M059J (cell line): ENCODE results near the gene CYTL1. TPM values are rescaled to one million over a fixed set of nuclear protein-coding genes. Genes with fewer than 3 reads are reported as not detected.

Source experiments
- DNase-seq: peaks from one replicate; pipeline ENCODE4 v3.0.0-alpha.2; 2012; ENCODE audit warnings: low read depth
- total RNA-seq: library from RNA; depleted of rRNA; stranded (reverse); fragments of >200 nt; shearing (Covaris generic); gene quantifications from 2 replicates; pipeline ENCODE4 v1.2.3, GENCODE V29; 2014

The CYTL1 gene
- total RNA-seq, 1 experiment from 2014 or later: 180 TPM

DNA sequence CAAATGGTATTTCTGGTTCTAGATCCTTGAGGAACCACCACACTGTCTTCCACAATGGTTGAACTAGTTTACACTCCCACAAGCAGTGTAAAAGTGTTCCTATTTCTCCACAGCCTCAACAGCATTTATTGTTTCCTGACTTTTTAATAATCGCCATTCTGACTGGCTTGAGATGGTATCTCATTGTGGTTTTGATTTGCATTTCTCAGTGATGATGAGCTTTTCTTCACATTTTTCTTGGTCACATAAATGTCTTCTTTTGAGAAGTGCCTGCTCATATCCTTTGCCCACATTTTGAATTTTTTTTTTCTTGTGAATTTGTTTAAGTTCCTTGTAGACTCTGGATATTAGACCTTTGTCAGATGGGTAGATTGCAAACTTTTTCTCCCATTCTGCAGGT is 22.3 kb downstream of the CYTL1 start:
- DNase-seq: peak; percentile 75

DNA sequence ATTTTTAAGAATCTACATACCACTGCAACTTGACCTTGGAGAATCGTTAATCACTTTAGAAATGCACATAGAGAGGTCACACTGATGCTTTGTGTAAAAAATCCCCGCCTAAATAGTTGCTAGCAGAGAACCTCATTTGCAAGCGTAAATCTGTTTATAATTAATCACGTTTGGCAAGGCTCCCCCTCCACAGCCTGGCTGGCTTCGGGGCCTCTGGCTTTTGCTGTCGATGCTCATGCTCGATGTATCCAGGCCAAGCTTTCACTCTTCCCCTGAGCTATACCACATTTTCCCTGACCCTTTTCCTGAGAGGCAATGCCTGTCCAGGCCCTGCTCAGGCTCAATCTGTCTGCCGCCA is 23.4 kb downstream of the CYTL1 start:
- DNase-seq: no peak

DNA sequence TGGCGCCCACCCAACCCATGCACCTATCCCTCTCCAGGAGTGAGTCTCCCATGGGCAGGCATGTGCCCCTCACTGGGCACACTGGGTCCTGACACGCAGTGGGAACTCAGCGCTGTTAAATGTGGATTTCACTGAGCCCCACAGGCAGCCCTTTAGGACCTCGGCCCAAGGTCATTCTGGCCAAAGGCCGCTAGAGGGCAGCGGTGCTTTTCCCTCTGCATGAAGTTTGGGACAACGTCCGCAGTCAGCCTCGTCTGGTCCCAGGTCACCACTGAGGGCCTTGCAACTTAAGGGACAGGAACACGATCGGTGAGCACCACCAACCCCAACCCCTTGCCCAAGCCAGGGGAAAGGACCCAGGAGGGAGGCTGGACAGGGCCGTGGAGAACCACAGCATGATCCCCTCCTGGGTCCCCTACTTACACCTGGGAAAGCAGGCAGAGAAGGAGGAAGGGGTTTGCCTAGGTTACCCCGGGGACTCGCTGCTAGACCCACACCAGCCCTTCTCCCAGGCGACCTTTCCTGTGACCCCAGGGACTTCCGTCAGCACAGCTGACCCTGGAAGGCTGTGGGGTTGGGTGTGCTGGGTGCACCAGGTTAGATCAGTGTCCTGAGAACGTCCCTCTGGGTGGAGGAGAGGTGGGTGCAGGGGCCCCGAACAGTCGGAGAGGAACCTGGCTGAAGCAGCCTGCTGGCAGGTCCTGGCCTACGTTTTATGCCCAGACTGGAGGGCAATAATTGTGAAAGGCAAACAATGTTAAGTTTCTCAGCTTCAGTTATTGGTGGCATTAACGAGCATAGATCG is 24.0 kb downstream of the CYTL1 start:
- peak; percentile 76 for DNase-seq

DNA sequence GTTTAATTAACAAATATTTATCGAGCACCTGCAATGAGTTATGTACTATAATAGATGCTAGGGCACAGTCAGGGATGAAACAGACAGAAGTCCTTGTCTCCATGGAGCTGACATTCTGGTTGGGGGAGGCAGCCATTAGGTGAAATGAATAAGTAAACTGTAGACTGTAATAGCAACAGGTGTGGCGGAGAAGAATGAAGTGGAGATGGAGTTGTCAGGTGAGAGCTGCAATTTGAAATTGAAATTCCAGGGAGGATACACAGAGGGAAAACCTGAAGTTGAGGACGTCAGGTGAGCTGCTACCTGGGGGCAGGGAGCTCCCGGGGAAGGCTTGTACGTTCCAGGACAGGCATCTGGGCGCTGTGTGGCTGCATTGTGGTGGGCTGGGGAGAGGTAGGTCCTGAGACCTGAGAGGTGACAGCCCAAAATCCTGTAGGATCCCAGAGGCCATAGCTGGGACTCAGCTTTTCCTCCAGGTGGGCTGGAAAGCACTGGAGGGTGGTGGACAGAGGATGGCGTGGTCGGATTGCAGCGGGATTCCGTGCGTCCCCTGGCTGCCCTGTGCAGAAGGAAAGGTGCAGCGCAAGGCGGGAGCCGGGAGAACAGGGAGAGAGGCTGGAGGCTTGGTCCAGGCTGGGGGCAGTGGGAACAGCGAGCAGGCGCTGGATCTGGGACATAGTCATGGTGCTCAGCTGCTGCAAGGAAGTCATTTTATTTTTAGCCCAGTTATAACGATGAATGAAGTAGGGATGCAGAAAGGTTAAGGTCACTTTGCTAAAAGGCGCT is 24.8 kb downstream of the CYTL1 start:
- DNase-seq: no peak

DNA sequence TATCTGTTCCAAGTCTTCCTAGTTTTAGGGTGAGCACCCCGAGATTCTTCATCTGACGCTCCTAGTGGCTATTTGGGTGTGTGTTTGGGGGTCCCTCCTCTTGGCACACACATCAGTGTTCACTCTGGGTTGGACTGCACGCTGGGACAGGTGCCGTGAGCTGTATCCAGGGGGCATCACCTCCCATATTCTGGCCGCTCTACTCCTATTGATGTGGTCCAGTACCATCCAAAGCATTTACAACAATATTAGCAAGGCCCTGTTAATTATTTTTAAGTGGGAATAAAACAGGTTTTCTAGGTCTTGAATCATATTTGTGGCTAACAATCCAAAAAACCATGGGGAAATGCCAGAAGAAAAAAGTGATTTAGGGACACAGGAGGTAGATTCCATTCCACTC is 26.4 kb downstream of the CYTL1 start:
- DNase-seq: no peak

DNA sequence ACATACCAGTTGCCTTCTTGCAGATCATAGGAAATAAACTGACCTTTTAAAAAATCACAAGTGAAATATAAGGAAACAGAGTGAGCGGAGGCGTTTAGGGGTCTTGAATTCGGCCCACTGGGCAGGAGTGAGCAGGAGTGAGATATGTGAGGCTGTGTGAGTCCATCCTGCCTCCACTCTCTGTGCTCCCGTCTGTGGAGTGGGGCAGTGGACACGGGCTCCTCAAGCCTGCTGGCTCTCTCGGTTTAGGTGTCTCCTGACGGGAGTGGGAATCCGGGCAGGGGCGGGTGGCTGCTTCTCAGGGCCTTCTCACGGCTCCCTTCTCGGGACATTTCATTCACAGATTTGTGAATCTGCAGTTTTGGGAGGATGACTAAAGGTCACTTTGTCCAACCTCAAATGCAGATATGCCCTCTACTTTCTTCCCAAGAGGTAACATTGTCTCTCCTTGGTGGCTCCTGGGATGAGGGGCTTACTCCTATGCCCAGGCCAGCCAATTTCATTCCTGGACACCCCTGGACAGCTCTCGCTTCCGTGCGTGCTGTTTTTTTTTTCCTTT is 27.6 kb downstream of the CYTL1 start:
- no peak for DNase-seq

DNA sequence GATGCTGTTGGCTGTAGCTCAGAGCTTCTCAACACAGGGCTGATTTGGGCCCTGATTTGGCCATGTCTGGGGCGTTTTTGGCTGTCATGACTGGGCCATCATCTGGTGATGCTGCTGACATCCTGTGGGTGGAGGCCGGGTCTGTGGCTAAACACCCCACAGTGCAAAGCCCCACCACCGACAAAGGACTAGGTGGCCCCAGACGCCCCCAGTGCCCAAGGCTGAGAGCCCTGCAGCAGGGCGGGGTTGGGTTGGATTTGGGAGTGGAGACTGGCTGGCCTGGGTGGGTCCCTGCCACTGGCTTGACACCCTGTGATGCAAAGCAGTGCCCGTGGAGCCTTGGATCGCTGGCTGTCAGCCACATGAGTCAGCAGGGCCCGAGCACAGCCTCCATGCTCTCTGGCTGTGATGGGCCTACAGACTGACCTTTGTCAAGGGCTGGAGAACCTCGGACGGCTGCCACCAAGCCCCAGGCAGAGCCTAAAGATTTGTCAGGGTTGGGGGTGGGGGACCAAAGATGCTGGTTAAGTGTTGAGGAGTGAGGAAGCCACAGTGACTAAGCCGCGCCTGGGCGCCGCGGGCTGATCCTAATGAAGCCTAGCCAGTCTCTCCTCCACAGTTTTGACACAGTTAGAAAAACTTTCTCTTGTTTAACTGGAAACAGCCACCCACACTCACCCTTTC is 28.3 kb downstream of the CYTL1 start:
- DNase-seq: peak; percentile 99

DNA sequence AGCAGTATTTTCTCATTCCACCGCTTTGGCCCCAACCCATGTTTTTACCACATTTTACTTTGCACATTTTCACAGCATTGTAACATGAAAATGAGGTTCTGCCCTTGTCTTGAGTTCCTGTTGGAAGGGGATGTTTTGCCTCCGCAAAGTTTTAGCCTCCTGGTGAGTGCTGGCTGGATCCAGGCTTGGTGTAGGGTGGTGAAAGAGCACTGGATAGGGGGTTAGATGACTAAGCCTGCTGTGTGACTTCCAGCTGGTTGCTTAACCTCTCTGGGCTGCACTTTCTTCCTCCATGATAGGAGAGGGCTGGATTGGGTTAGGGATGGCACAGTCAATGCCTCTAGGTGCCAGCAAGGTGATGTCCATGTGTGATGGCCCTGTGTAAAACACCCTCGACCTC is 28.9 kb downstream of the CYTL1 start:
- no peak for DNase-seq

DNA sequence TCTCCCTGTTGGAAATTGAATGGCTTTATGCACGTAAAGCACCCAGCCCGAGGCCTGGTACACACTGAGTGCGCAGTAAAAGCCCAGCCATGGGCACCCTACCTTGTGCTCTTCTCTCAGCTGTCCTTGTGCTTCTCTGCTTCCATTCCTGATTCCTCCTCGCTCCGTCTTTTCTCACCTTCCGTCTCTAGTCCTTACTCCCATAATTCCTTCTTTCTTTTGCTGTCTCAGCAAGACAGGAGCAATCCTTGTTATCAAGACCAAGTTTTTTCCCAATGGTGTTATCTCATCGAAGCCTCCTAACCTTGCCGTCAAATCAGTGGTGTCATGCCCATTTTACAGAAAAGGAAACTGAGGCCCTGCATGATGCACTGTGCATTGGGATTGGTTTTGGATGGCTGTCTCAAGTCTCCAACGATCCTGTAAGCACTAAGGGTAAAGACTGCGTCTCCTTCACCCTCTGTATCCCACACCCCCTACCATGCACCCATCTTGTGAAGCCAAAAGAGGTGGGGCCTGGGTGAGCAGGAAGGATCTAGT is 30.1 kb downstream of the CYTL1 start:
- no peak for DNase-seq

DNA sequence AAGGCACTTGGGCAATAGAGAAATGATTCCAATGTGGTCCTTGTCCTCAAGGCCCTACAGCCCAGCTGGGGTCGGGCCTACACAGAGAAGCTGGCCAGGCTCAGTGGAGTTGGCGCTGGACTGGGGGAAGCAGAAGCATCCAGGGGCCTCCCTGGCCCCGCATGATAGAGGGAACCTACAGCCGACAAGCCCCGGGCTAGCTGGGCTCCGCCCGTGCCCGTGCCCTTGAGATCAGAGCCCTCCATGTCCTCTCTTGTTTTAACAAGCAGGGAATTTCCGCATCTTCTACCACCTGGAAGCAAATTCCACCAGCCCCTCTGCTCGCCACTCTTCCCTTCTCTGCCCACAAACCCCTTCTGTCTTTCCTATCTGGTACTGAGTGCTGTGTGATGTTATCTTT is 31.6 kb downstream of the CYTL1 start:
- DNase-seq: no peak

DNA sequence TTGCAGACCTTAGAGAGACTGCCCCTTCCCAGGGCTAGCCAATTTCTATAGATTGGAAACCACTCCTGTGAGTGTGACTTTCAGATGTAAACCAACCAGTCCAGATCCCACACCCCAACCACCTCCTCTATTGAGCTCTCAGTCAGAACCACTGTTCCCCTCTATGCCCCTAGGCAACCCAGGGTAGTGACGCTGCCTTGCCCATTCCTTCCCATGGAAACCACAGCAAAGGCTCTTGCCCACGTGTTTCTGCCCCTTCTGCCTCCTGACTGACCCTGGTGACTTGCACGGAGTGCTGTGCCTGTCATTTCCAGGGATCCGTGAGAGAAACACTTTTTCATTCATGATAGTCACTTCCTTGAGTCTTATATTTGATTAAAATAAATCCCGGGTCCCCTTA is 32.4 kb downstream of the CYTL1 start:
- DNase-seq: peak; percentile 49

DNA sequence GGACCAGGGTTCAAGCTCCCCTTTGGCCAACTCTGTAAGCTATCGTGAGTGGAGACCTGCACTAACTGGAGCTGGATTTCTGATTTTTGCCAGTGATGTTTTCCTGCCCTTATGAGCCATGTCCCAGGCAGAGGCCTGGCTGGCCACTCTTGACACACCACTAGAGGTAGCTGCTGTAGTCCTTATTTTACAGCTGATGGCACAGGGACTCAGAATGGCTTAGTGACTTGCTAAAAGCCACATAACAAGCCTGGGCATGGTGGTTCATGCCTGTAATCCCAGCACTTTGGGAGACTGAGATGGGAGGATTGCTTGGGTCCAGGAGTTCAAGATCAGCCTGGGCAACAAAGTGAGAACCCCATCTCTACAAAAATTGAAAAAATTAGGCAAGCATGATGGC is 33.4 kb downstream of the CYTL1 start:
- peak; percentile 59 for DNase-seq

DNA sequence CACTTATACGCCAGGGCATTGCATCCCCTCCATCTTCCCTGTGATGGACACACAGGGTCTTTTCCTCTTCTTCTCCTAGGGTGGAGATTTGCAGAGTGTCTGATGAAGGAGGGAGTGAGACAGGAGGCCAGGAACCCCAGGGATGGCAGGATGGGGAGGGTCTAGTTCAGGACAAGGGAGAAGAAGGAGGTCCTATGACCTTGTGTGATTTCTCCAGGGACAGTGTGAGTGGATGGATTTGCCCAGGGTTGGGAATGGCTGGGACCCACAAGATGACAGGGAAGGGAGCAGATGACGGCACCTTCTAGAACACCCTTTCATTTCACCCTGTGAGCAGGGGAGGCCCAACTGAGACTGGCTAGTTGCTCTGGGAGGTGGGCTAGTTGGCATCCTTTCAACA is 34.2 kb downstream of the CYTL1 start:
- DNase-seq: no peak

DNA sequence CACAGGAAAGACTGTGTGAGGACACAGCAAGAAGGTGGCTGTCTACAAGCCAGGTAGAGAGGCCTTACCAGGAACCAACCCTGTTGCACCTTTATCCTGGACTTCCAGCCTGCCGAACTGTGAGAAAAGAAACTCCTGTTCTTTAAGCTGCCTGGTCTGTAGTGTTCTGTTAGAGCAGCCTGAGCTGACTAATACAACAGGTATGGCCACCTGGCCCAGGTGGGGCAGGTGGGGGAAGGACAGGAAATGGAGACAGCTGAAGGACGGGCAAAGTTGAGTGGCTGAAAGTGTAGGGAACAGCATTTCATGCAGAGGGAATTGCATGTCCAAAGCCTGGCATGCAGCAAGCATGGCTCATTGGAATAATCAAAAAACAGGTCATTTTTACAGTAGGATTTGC is 35.1 kb downstream of the CYTL1 start:
- DNase-seq: no peak

DNA sequence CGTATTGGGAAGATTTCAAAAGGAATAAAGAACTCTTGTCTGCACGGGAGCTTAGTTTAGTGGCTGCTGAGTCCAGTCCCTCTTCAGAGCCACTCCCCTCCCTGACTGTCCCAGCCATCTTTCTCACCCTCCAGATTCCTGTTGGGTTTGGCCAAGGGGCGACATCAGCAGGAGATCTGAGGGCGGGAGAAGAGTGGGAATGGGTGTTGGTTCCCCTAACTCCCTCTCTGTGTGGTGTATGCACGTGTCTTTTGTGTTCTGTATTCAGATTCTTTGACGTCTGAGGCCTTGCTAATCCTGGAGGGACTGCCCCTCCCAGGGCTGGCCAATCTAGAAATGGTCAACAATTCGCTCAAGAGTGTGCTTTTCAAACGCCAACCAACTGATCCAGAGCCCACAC is 37.4 kb downstream of the CYTL1 start:
- DNase-seq: no peak

DNA sequence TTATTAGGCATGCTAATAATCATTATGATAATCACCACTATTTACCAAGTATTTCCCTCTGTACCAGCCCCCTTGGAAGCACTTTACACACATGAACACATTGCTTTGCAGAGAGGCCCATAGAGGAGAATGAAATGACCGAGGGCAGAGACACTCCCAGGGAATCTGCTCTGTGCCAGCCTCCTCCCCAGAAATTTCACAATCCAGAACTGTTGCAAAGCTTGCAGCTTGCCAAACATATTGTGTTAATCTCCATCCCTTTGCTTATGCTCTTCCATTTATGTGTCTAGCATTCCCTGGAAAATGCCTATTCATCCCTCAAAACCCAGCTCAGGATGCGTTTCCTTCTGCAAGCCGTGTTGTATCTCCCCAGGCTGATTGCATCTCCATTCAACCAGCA is 37.8 kb downstream of the CYTL1 start:
- no peak for DNase-seq

DNA sequence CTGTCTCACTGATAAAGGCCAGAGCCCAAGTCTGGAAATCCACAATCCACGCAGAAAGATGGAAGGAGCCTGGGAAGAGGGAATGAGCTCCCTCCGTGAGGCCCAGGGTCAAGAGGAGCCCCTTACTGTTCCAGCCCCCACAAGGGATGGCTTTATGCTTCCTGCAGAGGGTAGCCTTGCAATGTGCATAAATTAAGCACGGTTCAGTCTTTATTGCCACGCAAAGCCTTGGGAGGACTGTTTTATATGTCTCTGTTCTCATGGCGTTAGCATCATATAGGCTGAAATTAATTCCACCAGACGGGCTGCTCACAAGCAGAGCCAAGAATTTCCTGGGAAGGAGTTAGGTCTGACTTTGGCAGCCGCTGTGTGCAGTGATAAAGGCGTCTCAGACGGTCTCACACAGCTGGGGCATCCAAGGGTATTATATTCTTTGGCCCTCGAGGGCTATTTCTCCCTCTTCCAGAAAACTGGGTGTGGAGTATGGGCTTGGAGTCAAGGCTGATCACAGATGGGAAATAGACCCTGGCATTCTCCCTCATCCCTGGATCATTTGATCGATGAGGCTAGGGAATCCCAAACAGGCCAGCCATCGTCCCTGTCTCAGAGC is 38.5 kb downstream of the CYTL1 start:
- no peak for DNase-seq

DNA sequence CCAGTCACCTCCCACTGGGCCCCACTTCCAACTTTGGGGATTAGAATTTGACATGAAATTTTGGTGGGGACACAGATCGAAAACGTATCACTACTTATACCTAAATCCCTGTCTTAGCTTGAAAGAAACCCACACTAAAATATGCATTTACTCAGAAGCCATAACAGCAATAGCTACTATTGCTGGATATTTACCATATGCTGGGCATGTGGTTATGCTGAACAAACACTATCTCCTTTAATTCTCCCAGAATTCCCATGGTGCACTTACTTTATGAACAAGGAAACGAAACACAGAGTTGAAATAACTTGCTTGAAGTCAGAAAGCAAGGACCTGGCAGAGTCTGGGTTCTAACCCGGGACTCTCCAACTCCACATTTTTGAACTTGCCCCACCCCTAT is 39.3 kb downstream of the CYTL1 start:
- DNase-seq: no peak

DNA sequence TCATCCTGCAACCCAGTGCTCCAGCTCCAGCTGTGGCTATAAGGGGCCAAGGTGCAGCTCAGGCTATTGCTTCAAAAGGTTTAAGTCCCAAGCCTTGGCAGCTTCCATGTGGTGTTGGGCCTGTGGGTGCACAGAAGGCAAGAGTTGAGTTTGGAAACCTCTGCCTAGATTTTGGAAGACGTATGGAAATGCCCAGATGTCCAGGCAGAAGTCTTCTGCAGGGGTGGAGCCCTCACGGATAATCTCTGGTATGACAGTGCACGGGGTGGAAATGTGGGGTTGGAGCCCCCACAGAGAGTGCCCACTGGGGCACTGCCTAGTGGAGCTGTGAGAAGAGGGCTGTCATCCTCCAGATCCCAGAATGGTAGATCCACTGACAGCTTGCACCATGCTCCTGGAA is 44.5 kb downstream of the CYTL1 start:
- no peak for DNase-seq

DNA sequence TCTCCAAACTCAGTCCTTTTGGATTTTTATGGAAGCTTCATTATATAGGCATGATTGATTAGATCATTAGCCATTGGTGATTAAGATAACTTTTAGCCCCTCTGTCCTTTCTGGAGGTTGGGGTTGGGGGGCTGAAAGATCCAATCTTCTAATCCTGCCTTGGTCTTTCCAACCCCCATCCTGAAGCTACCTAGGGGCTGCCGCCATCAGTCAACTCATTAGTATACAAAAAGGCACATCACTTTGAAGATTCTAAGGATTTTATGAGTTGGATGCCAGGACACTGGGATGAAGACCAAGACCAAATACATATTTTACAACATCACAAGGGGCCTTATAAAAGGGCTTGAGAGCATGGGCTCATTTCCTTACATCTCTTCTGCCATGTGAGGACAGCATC is 47.5 kb downstream of the CYTL1 start:
- DNase-seq: no peak

DNA sequence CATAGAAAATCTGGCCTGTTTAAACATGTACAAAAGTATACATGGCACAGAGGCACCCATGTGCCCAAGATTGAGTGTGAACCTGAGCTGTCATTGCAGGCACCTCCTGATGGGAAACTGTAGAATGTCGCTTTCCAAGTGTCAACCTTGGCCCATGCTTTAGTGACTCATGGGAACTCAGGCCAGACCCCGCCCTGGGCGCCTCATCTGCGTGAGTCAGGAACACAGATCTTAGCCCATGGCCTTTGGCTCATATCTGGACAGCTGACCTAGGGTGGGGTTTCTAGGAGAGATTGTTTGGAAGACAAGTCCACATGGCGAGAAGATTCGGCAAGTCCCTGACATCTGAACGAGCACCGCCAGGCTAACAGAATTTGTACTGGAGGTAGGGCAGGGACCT is 50.0 kb downstream of the CYTL1 start:
- peak; percentile 64 for DNase-seq
